ENCODE data around the gene TEPSIN.

The TEPSIN gene

DNA sequence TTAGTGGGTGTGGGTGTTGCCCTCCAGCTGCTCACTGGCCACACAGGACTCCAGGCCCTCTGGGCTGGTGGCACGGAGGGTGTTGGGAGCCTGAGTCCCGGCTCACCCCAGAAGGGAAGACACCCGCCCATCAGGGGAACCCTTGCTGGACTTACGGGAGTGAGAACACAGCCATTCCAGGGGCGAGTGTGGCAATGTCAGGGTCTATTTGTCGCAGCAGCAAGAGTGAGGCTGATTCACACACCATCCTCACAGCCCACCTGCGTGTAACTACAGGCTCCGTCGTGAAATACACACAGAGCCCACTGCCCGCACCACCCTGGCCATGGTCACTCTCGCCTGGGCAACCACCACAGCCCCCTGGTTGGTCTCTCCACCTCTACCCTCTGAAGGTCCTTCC is 55.0 kb downstream of the TEPSIN start:
- DNase-seq (ENCODE audit: low read depth), result no peak

DNA sequence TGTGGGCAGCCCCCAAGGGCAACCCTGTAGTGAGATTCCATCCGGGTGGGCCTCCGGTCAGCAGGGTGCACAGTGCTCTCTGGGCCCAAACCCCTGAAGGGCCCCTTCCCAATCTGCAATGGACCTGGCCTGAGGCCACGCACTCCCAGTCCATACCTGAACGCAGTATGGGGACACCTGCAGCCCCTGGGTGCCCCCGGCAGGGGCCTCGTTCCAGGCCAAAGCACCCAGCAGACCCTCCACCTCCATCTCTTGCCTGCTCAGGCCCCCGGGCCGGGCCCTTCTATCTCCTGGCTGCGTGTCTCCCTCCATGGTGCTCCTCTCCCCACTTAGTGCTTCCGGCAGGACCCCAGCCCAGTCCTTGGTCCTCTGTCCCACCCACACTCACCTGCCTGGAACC is 55.5 kb downstream of the TEPSIN start:
- no peak for DNase-seq (ENCODE audit: low read depth)

DNA sequence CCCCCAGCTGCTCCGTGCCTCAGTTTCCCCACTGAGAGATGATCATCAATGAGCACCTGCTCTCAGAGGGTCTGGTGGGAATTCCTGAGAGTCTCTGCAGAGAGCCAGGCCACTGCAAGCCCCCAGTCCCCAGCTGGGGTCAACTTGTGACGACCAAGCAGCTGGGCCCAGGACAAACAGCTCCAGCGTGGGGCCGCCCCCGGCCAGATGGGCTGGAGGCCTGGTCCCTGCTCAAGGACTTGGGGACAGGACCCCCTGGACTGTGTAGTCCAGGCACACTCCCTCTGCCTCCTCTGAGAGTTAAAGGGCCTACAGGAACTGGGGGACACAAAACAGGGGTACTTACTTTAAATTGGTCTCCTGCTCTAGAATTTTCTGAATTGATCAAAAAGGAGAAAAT is 56.3 kb downstream of the TEPSIN start:
- DNase-seq (ENCODE audit: low read depth), result no peak

DNA sequence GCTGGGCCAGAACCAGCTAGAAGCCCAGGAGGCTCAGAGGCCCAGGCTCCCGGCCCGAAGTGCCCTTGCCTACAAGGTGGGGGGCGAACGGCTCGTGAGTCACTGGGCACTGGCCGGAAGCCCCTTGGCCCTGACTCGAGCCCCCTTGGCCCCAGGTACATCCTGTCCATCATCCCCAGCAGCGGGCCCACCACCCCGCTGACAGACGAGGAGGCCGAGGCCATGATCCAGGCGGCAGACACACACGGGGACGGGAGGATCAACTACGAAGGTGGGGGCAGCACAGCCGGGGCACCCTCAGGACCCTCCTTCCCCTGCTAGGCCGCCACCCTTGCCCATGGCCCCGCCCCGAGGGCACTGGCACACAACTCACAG is 57.1 kb downstream of the TEPSIN start:
- no peak for DNase-seq (ENCODE audit: low read depth)

DNA sequence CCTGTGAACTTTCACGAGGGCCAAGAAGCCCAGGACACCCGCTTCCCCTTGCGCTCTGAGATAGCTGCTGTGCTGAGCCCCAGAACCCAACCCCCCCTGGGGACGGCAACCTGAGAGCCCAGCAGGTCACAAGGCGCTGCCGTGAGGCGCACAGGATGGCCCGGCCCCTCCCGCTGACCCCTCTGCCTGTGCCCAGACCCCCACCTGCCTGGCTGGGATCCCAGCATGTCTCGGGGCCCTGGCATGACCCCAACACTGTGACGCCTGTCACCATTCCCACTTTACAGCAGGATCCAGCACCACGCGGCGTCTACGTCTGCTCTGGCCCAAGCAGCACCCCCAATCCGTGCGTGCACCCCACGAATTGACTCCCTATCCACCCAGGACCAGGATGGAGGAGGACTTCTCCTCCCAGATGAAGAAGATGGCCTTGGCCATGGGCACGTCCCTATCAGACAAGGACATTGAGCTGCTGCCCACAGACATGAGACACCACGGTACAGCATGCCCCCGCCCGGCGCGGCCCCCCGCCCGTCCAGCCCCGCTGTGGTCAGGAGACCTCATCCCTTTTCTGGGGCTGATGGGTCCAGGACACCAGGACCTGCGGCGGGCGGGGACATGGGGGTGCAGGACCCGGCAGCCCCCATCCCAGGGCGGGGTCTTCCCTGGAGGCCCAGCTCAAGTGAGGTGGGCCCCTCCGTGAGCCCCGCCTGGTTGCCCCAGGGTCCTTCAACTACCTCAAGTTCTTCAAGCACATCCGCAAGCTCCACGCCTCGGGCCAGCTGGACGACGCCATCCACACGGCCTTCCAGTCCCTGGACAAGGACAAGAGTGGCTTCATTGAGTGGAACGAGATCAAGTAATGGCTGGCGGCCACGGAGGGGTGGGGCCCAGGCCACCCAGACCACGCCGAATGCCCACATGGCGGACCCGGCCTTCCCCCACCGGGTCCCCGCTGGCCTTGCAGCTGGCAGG is 57.7 kb downstream of the TEPSIN start:
- DNase-seq (ENCODE audit: low read depth), result no peak

DNA sequence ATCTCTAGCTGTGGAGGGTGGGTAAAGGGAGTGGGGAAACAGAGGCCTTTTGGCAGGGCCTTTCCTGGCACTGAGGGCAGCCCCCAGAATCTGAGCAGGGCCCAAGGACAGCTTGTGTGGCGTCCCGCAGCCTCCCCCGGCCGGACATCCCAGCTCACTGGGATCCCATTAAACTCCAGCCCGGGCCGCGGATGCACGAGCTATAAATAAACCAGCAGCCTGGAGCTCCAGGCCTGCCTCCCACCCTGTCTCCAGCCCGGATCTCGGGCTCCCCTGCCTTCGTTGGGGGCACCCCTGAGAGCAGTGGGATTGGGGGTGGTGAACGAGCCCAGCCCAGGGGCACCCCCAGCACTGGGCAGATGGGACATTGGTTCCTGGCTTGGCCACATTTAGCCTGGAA is 59.0 kb downstream of the TEPSIN start:
- DNase-seq (ENCODE audit: low read depth), result no peak

DNA sequence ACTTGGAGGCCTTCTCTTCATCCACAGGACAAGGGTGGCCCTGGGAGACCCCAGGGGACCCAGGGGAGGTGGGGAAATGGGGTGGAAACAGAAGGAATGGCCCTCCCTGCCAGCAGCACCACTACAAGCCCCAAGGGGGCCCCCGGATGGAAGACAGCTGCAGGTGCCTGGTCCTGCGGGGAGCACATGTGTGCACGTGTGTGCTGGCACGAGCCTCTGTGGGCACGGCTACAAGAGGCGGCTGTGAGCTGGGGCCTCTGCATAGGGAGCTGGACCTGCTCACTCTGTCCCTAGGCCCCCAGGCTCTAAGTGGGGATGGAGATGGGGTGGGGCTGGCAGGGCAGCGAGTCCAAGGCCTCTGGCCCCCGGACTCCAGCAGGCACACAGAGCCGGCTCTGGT is 59.6 kb downstream of the TEPSIN start:
- no peak for DNase-seq (ENCODE audit: low read depth)

Measured in stimulated activated CD8-positive, alpha-beta memory T cell treated with anti-CD3 and anti-CD28 coated beads, Interleukin-15, amount 100 ng/mL, for 24 hours (primary cell).